Measurements from ENCODE around the gene PDE6B. TPM values are rescaled to one million over a fixed set of nuclear protein-coding genes. Genes with fewer than 3 reads are reported as not detected.
A peak's percentile ranks its signal among the peaks of the same experiment; 100 is the strongest.

PDE6B gene
- total and polyA plus RNA-seq, 10 donors, result 4.4 to 19.8 (median 11.8) TPM

- Histone ChIP-seq H3K4me3 (no peak overlapping the region), H3K27ac (peak overlapping the region in 1 of 8 donors; percentile 40), H3K27me3 (replicated peaks in 1 of 7) (peaks cover 0 to 13% (median 0%) of the 10 kb centered on the region in 7 donors), H3K4me1 (peaks cover 12 to 81% (median 70%) of the 10 kb centered on the region in 6 donors), H3K9me3 (no peaks in the 10 kb centered on the region), H3K36me3 (peaks cover 0 to 9% (median 0%) of the 10 kb centered on the region in 6 donors)
- intact Hi-C loops (cut with DNase I; ENCODE audit: low total_unique reads), result no loop called here
- WGBS, 5 donors, result 81 to 90% (median 86%) methylated on average over 15 to 21 of the region's 21 CpGs
- no peak for TF ChIP-seq POLR2A (IDR thresholded peaks at IDR 0.05)
- no peak for TF ChIP-seq CTCF (IDR thresholded peaks at IDR 0.05 in 8 of 11, conservative IDR thresholded peaks at IDR 0.05 in 3 of 11)
- TF ChIP-seq POLR2AphosphoS5 (IDR thresholded peaks at IDR 0.05), result no peak
- peak; percentile 76 for DNase-seq
Measured at GRCh38 chr4:684623-685327, 59.4 kb downstream of the PDE6B start.

DNA sequence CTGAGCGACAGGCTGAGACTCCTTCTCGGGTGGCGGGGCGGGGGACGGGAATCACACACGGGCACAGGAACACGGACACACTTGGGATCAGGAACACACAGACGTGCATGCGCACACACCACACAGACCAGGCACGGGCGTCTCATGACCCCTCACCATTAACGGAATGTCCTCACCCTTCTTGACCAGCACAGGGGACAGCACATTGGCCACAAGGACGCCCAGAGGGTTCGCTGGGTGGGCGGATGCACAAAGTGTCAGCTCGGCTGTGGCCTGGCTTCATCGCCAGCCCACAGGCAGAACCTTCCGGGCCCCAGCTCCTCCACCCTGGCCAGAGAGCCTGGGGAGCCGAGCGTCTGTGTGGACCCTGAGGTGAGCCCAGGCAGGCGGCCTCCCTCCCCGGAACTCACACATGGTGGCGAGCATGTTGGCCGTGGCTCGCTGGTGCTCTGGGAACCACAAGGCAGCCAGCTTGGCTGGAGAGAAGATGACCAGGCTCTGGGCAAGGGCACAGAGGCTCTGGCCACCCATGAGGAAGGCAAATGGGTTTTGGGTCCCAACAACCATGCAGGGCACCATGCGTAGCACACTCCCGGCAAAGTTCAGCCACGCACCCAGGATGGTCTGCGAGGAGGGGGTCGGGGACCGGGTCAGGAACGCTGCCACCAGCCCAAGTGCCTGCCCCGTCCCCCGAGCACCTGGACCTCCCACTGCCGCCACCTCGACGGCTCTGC lies 60.5 kb downstream of the PDE6B start:
- Histone ChIP-seq H3K36me3 (peaks cover 0 to 9% (median 0%) of the 10 kb centered on the region in 6 donors), H3K27me3 (replicated peaks in 1 of 7) (peaks cover 0 to 13% (median 0%) of the 10 kb centered on the region in 7 donors), H3K4me3 (no peak overlapping the region), H3K27ac (peak overlapping the region in 1 of 8 donors; percentile 90), H3K9me3 (no peaks in the 10 kb centered on the region), H3K4me1 (peaks cover 7 to 77% (median 63%) of the 10 kb centered on the region in 6 donors)
- peak; percentile 76 for DNase-seq
- TF ChIP-seq POLR2A (IDR thresholded peaks at IDR 0.05), result no peak
- TF ChIP-seq CTCF (IDR thresholded peaks at IDR 0.05 in 8 of 11, conservative IDR thresholded peaks at IDR 0.05 in 3 of 11), result no peak
- no peak for TF ChIP-seq POLR2AphosphoS5 (IDR thresholded peaks at IDR 0.05)
- intact Hi-C loops (cut with DNase I; ENCODE audit: low total_unique reads), result no loop called here
- WGBS, 5 donors, result 91 to 97% (median 94%) methylated on average over 28 to 37 of the region's 37 CpGs

GRCh38 chr4:686413-687040 lies 61.2 kb downstream of the PDE6B start:
- TF ChIP-seq CTCF (IDR thresholded peaks at IDR 0.05 in 8 of 11, conservative IDR thresholded peaks at IDR 0.05 in 3 of 11), result no peak
- TF ChIP-seq POLR2AphosphoS5 (IDR thresholded peaks at IDR 0.05), result no peak
- 89 to 96% (median 95%) methylated on average over 14 to 31 of the region's 31 CpGs for WGBS, 5 donors
- intact Hi-C loops (cut with DNase I; ENCODE audit: low total_unique reads), result no loop called here
- Histone ChIP-seq H3K4me3 (peak overlapping the region in 1 of 8 donors; percentile 72), H3K4me1 (peaks cover 7 to 72% (median 59%) of the 10 kb centered on the region in 6 donors), H3K36me3 (peaks cover 0 to 9% (median 0%) of the 10 kb centered on the region in 6 donors), H3K9me3 (no peaks in the 10 kb centered on the region), H3K27ac (peak overlapping the region in 7 of 8 donors; percentile 82 to 91 (median 88)), H3K27me3 (replicated peaks in 1 of 7) (peaks cover 0 to 13% (median 0%) of the 10 kb centered on the region in 7 donors)
- peak; percentile 83 for DNase-seq
